ENCODE results near the gene EIF4E2.

DNA sequence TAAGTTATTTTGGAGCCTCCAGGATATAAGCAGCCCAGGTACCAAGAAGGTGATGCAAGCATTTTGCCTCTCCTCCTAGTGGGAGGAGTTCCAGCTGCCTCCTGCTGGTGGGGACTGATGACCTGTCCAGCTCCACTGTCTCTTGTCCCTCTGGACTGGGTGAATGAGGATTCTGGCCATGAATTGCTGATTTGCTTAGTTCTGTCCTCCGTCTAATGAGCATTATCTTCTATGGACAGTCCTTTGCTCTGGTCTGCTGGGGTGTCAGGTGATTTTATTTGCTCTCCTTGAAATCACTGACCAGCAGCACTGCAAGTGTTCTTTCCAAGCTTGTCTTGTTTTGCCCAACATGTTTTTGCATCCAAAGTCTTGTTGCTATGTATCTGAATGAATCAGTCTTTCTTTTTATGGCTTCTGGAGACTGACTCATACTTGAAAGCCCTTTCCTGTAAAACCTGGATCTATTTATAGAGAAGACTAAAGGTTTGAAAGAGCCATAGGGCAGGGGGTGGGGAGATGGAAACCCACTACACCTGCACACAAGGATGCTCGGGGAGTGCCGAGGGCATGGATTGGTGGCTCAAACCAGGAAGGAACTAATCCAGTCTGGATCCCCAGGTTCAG is 42.4 kb downstream of the EIF4E2 start:
- TF ChIP-seq, protein P1, sequence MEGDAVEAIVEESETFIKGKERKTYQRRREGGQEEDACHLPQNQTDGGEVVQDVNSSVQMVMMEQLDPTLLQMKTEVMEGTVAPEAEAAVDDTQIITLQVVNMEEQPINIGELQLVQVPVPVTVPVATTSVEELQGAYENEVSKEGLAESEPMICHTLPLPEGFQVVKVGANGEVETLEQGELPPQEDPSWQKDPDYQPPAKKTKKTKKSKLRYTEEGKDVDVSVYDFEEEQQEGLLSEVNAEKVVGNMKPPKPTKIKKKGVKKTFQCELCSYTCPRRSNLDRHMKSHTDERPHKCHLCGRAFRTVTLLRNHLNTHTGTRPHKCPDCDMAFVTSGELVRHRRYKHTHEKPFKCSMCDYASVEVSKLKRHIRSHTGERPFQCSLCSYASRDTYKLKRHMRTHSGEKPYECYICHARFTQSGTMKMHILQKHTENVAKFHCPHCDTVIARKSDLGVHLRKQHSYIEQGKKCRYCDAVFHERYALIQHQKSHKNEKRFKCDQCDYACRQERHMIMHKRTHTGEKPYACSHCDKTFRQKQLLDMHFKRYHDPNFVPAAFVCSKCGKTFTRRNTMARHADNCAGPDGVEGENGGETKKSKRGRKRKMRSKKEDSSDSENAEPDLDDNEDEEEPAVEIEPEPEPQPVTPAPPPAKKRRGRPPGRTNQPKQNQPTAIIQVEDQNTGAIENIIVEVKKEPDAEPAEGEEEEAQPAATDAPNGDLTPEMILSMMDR (conservative IDR thresholded peaks at IDR 0.05) = peak; percentile 50; the same call in 1 of the 2 replicates
- no peak for TF ChIP-seq EZH2 (IDR thresholded peaks at IDR 0.05; ENCODE audit: low read depth)

Data from PC-9 (cell line).